GM19023 (cell line): Measurements from ENCODE around the gene NMNAT2.
"Not testable (repeated sequence)": the region's sequence is repeated elsewhere in the genome, so short reads cannot be mapped to it uniquely, and the experiment has no call there.

Experiments
- ATAC-seq: cut with Tn5 transposase; IDR thresholded peaks from one replicate; pipeline ENCODE4 v1.9.1; 2021; ENCODE audit warnings: mild to moderate bottlenecking, moderate library complexity; ENCODE audit not compliant: unreplicated experiment

NMNAT2 gene

GRCh38 chr1:183419399-183419798 is 1.2 kb upstream of the NMNAT2 start:
- no peak for ATAC-seq

DNA sequence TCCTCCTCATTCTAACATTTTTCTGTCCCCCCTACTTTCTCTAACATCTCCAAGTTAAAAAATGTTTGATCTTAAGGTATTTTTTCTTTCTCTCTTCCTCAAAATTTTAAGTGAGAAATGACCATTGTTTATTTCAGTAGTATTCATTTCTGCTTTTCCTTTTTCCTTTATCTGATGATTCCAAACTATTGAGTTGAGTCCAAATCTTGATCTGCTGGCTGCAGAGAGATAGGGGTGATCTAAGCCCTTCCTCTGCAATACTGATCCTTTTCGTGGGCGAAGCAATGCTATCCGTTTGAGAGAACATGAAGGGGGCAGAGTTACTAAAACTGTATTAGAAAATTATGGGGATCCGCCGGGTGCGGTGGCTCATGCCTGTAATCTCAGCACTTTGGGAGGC is 516 bp upstream of the NMNAT2 start:
- ATAC-seq = no peak

DNA sequence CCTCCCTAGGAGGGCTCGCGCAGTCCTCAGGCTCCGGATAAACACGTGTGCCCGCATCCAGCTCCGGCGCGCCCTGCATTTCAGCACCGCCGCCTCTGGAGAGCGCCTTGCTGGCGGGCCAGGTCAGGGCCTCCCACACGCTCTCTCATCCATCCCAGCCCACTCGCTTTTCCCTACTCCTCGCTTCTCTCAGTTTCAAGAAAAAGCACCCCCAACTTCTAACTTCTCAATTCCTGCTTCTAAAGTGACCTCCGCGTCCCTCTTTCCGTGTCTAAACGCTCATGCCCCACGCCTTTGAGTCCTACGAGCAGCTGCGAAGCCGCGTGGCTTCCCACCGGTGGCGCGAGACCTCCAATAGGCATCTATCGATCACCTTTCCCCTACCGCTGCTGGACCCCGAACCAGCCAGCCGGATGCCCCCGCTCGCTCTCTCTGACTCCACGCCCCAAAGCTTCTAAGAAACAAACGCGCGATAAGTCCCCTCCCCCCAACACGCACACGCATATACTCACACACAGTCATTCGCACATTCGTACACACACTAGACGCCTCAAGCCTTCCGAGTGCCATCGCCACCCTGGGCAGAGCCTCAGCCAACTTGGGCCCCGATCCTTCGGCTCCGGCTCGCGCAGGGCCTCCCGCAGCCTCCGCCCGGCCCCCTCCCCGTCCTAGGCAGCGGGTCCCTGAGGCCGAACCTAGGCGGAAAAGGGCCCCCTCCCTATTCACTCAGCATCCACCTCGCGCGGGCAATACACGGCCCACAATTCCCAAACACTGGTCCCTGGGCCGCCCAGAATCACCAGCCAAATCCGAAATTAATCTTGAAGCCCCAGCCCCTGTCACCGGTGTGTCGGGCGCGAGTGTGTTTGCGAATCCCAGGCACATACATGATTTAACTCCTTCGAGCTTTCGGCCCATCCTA is 1.1 kb downstream of the NMNAT2 start:
- no peak for ATAC-seq

DNA sequence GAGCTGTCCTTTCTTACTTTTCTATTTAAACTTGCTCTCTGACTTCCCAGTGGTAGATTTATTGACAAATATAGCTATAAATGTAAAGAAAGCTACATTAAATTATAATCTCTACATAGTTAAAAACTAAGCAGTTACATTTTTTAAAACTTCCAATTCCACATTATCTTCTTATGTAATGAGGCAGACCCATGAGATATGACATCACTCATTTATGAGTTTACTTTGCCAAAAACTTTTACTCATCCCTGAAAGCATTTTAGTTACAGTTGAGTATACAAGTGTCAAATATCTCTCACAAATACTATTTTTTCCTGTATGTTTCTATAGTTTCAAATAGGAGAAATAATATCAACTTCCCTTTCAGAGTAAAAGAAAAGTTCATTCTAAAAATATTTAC is 3.8 kb downstream of the NMNAT2 start:
- no peak for ATAC-seq

GRCh38 chr1:183411091-183411490 is 7.1 kb downstream of the NMNAT2 start:
- no peak for ATAC-seq

DNA sequence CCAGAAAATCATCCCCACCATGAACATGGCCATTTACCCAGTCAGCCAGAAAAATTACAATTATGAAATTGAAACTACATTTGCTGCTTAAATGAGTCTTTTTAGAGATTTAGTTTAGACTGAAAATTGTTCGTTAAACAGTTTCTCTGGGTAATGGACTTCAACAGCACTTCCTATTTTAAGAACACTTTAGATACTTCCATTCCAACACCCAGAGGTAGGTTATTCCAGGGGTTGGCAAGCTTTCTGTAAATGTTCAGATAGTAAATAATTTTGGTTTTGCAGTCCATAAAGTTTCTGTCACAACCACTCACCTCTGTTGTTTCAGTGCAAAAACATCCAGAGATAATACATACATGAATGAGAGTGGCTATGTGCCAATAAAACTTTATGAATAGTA is 10.2 kb downstream of the NMNAT2 start:
- no peak for ATAC-seq

GRCh38 chr1:183407474-183407873 is 10.7 kb downstream of the NMNAT2 start:
- no peak for ATAC-seq

DNA sequence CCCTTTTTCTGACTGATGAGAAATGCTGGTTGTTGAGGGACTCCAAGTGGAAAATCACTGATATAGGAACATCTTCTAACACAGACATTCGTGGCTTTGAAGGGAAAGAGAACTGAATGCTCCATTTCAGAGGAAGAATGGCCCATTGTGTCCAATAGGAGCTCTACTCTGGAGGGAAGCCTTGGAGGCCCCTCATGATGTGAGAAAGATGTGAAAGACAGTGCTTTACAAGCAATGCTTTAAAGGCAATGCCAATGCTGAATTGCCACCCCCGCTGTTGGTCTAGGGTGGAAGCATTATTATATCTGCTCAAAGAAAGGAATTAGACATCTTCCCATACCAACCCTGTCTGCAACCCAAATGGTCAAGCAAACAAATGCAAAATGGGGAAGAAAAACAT is 13.7 kb downstream of the NMNAT2 start:
- no peak for ATAC-seq

DNA sequence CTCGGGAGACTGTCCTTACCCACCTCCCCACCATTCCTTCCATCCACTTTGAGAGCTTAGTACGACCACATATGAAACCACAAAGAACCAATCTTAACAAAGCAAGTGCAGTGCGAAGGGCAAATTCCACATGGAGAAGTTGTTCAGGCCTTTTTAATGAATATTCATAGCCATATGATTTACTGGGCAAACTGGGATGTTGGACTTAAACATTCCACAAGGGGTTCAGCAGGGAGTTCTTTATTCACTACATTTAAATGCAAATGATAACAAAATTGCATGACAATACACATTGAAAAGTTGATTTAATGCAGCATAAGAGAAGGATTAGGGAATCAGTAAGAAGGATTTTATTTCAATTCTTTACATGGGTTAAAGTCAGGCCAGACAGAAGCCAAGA is 14.7 kb downstream of the NMNAT2 start:
- ATAC-seq = no peak

DNA sequence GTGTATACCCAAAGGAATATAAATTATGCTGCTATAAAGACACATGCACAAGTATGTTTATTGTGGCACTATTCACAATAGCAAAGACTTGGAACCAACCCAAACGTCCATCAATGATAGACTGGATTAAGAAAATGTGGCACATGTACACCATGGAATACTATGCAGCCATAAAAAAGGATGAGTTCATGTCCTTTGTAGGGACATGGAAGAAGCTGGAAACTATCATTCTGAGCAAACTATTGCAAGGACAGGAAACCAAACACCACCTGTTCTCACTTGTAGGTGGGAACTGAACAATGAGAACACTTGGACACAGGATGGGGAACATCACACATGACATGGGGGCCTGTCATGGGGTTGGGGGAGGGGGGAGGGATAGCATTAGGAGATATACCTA is 16.6 kb downstream of the NMNAT2 start:
- ATAC-seq = not testable (repeated sequence)

DNA sequence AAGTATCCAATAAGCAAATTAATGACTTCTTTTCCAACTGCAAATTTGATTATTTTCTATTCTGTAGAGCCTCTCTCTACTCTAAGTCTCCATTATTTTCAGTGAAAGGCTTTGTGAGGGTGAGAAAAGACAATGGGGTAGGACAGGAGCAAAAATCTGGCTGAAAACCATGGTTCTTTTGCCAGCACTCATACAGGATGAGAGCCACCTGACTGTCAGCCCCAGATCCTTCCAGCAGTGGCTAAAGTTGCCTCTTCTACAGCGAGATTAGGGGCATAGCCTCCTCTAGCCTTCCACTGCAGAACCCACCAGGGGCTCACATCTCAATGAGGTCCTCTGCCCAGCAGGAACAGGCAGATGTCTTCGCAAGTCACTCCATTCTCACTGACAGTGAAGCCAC is 23.7 kb downstream of the NMNAT2 start:
- no peak for ATAC-seq

- no peak for ATAC-seq
Observed at GRCh38 chr1:183391863-183392262, 26.3 kb downstream of the NMNAT2 start.

DNA sequence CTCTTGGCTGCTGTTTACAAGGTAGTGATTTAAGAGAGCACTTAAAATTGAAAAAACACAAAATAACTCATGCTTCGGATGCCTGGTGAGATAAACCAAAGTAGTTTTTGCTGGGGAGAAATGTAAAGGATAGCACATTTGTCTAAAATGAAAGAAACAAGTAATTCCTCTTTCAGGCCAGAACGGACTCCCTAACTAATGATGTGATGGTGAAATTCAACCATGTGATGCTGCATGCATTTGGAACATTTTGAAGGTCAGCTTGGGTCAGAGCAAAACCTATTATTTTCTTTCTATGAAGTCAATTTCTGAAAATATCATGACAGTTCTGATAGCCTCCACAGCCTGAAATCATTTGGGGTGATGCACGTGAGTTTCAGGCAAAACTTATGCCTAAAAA is 27.6 kb downstream of the NMNAT2 start:
- ATAC-seq = no peak

- ATAC-seq = no peak
Observed at GRCh38 chr1:183388735-183389134, 29.4 kb downstream of the NMNAT2 start.

DNA sequence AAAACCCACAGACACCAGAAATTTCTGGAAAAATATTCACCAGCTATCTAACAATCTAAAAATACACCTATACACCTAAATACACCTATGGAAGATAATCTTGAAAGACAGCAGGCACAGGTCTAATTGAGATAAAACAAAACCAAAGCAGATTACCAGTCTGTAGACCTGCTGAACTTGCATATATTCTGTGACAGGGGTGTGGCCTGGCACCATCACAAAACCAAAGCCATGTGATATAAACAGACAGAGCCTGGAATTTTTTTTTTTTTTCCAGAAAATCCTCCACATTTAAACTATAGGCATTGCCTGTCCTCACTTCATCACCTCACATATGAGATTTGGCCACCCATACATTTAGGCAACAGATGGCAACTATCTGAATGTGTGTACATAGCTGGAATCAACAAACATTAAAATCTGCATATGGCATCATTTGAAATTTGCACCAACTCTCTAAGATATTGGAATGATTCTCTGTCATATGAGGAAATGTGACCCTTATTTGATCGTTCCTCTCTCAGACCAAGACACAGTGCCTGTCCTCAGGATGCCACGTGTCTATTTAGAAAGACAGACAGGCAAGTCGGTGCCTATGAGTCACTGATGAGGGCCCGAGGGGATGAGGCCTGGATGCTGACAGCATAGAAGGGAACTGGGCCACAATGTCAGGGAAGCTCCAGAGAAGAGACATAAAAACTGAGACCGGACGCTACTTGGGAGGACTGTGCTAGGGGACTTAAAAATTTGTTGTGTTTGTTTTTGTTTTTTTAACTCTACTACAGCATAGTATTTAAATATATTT is 32.6 kb downstream of the NMNAT2 start:
- no peak for ATAC-seq

- no peak for ATAC-seq
Observed at GRCh38 chr1:183379951-183380350, 38.2 kb downstream of the NMNAT2 start.

GRCh38 chr1:183375381-183375780 is 42.8 kb downstream of the NMNAT2 start:
- no peak for ATAC-seq

DNA sequence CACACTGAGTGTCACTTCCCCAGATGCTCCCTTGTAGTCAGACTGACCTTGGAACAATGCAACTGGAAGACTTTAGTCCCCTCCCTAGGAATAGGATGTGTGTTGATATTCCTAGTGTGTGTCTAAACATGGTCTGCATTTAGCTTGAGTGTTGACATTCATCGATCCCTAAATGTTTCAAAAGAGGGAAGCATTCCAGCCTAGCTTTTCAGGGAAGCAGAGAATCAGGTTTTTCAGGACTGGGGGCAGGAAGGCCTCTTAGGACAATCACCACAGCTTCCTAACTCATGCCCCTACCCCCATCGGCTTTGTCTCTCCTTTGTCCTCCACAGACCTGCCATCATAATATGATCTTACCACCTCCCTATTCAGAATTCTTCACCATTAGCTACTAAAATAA is 43.4 kb downstream of the NMNAT2 start:
- no peak for ATAC-seq

DNA sequence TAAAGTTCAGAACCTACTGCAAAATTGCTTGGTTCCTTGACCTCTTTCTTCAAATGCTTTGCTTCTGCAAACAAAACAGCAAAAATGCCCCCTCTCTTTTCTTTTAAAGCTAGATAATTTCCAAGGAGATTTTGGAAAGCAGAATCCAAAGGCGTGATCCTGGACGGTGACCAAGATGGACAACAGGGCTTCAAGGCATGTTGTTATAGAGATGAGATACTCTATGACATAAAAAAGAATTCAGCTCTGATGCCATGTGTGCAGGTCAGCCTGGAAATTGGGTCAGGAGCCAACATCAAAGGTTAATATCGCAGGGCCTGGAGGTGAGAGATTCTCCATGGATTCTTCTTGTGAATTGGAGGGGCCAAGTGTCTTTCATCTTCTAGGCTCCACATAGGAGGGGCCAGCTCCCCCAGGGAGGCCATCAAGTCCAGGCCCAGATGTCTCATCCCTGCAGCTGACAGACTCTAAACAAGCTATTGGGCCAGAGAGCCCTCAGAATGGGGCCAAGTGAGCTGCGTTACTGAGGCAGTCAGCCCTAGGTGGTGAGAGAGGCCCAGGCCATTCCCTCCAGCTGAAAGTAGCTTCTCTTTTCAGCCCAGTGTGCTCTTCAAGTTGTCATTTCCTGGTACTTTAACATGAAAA is 45.5 kb downstream of the NMNAT2 start:
- ATAC-seq = no peak

DNA sequence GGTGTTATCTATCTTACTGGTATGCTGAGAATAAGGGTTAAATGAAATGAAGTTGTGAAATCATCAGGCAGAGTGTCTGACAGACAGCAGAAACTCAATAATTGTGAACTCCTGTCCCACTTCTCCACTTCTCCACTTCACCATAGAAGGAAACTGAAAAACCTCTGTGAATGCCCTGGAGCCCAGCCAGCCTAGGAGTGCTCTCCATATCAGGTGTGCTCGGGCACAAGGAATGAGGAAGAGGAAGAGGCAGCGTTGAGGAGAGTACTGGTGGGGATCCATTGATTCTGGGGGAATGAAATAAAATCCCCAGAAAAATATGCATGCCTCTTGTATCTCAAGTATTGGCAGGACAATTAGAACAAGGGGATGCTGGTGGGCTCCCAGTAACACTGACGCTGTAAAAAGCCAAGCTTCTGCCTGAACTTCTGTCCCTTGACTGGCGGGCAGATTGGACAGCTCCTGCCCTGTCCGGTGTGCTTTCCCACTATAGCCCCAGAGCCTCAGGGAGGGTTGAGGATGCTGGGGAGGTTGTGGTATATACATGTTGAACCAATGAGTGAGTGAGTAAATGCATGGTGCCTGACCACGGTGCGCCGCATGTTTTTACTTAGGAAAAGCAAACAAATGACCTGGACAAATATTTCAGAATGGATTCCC is 47.7 kb downstream of the NMNAT2 start:
- no peak for ATAC-seq
